PC-3 (cell line): ENCODE results near the gene CYP46A1. TPM values are rescaled to one million over a fixed set of nuclear protein-coding genes. Genes with fewer than 3 reads are reported as not detected.
A peak's percentile ranks its signal among the peaks of the same experiment; 100 is the strongest.

Experiments used
- ATAC-seq: fragments of 200-7000 bp; cut with Tn5 transposase; 2 replicates; pipeline ENCODE4 v1.9.1; 2020; ENCODE audit warnings: mild to moderate bottlenecking, moderate library complexity
- BruUV-seq: library from RNA; stranded (reverse); fragments of 400-500 nt; replicated peaks from 2 replicates; lab custom pipeline; 2021; lab: Mats Ljungman, UMichigan
- CTCF ChIA-PET: fragments of 300-600 bp; sonication (Branson Sonifier 250); formaldehyde crosslinking; loops from one replicate; lab custom pipeline; 2022; ENCODE audit warnings: antibody characterized with exemption; lab: Charles Lee
- POLR2A ChIA-PET: fragments of 300-600 bp; sonication (Branson Sonifier 250); formaldehyde crosslinking; loops from one replicate; lab custom pipeline; 2022; ENCODE audit warnings: antibody characterized with exemption; ENCODE audit not compliant: unreplicated experiment; lab: Charles Lee
- DNase-seq: peaks from one replicate; pipeline ENCODE4 v3.0.0-alpha.2; 2015
- H2AFZ ChIP-seq: fragments of 300-600 bp; sonication (generic); 2 replicates; pipeline ENCODE4 v1.6.0; 2016; ENCODE audit warnings: antibody characterized with exemption, low read length
- H3F3A ChIP-seq: fragments of 300-600 bp; sonication (generic); one replicate; pipeline ENCODE4 v1.6.0; 2017; ENCODE audit warnings: antibody characterized with exemption, low read length, control low read depth, mild to moderate bottlenecking; ENCODE audit not compliant: unreplicated experiment
- H3K27ac ChIP-seq: fragments of 300-600 bp; sonication (generic); 2 replicates; pipeline ENCODE4 v1.5.1; 2016; ENCODE audit warnings: mild to moderate bottlenecking, low read length
- H3K27me3 ChIP-seq: fragments of 300-600 bp; sonication (generic); 2 replicates; pipeline ENCODE4 v1.6.1; 2016; ENCODE audit warnings: low read length, mixed read lengths
- H3K36me3 ChIP-seq: fragments of 300-600 bp; sonication (generic); 2 replicates; pipeline ENCODE4 v1.6.1; 2016; ENCODE audit warnings: low read depth, mixed run types, low read length, mixed read lengths
- H3K4me1 ChIP-seq: fragments of 300-600 bp; sonication (generic); 2 replicates; pipeline ENCODE4 v1.5.1; 2016; ENCODE audit warnings: low read length; ENCODE audit not compliant: insufficient read depth
- H3K4me2 ChIP-seq: fragments of 300-600 bp; sonication (generic); 2 replicates; pipeline ENCODE4 v1.6.0; 2016; ENCODE audit warnings: low read length
- H3K4me3 ChIP-seq: fragments of 300-600 bp; sonication (generic); 2 replicates; pipeline ENCODE4 v1.5.1; 2016; ENCODE audit warnings: mild to moderate bottlenecking, low read length, mixed read lengths
- H3K79me2 ChIP-seq: fragments of 300-600 bp; sonication (generic); 2 replicates; pipeline ENCODE4 v1.6.1; 2017; ENCODE audit warnings: low read length, mixed read lengths
- H3K9ac ChIP-seq: fragments of 300-600 bp; sonication (generic); 2 replicates; pipeline ENCODE4 v1.6.0; 2016; ENCODE audit warnings: mild to moderate bottlenecking, low read length
- H3K9me2 ChIP-seq: fragments of 300-600 bp; sonication (generic); replicated peaks from 2 replicates; pipeline ENCODE4 v1.6.1; 2016; ENCODE audit warnings: mixed run types, low read length, mixed read lengths
- H3K9me3 ChIP-seq: fragments of 300-600 bp; sonication (generic); 2 replicates; pipeline ENCODE4 v1.6.1; 2016; ENCODE audit warnings: low read length, mixed read lengths
- H4K20me1 ChIP-seq: fragments of 300-600 bp; sonication (generic); 2 replicates; pipeline ENCODE4 v1.6.1; 2016; ENCODE audit warnings: low read length, mixed read lengths
- EZH2 ChIP-seq: fragments of 300-600 bp; sonication (generic); IDR thresholded peaks from one replicate; pipeline ENCODE4 v1.6.1; 2017; ENCODE audit warnings: antibody characterized with exemption, mild to moderate bottlenecking, low read length; ENCODE audit not compliant: unreplicated experiment
- EZH2phosphoT487 ChIP-seq: fragments of 300-600 bp; sonication (generic); IDR thresholded peaks from 2 replicates; pipeline ENCODE4 v1.6.1; 2018; ENCODE audit warnings: mild to moderate bottlenecking, antibody characterized with exemption, low read length, borderline replicate concordance
- intact Hi-C: fragments of 100-400 bp; cut with micrococcal nuclease; formaldehyde crosslinking; loops from 2 replicates; pipeline ENCODE4 v1.9.0; 2023
- total RNA-seq: library from RNA; depleted of rRNA; stranded (reverse); fragments of >200 nt; gene quantifications from 2 replicates; pipeline ENCODE4 v1.2.3, GENCODE V29; 2014
- TF ChIP-seq, protein P1 (sequence below): fragments of 300-600 bp; sonication (generic); conservative IDR thresholded peaks from 2 replicates; pipeline ENCODE4 v1.5.1; 2017; ENCODE audit warnings: antibody characterized with exemption, low read depth, mild to moderate bottlenecking, low read length

Gene CYP46A1
- total RNA-seq, 1 experiment from 2014 or later = 1.2 TPM

DNA sequence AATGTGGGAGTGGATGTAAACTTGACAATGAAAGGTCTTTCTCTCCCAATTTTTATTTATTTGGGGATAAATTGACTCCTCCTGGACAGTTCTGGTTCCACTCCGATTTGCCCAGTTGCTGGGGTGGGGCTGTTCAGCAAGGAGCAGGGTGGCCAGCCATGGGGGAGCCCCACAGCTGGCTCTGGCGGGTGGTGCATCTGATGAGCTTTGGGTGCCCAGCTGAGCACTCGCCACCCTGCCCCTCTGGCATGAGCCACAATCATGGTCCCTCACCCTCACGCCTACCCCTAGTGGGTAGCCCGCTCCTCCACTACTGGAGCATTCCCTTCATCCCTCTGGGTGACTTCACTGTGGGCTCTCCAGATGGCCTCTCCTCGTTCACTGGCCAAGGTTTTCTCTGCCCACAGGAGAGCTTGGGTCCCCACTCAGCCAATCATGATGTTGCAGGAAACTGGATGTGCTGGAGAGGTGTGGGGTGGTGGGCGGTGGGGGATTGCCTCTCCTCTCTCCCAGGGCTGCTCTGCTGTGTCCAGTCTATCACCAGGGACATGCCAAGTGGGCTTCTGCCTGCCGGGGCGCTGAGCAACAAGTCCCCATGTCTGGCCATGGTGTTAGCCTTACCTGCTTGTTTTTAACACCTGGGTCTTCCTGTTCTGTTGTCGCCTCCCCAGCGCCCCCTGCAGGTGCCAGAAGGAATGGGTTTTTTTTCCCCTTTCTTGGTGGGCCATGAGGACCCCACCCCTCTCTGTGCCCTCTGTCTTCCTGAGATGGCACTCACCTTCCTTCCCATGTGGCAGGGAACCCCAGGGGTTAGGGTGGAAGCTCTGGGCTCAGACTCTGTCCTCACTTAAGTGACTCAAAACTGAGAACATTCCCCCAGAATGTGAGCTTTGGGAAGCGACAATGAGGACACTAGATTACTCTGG lies 3.4 kb downstream of the CYP46A1 start:
- Histone ChIP-seq H3K4me2 (no peak overlapping the region), H3K9me3 (no peaks in the 10 kb centered on the region), H2AFZ (no peak overlapping the region), H3K4me1 (peaks cover 4% of the 10 kb centered on the region; the same call in 1 of the 2 replicates), H3K9me2 (no peaks in the 10 kb centered on the region), H3K27me3 (no peaks in the 10 kb centered on the region), H3K9ac (no peak overlapping the region), H3K4me3 (no peak overlapping the region), H3K36me3 (no peaks in the 10 kb centered on the region), H3K79me2 (no peaks in the 10 kb centered on the region), H3K27ac (no peak overlapping the region), H4K20me1 (no peaks in the 10 kb centered on the region), H3F3A (no peaks in the 10 kb centered on the region)
- TF ChIP-seq EZH2phosphoT487 (no peak), EZH2 (no peak)
- TF ChIP-seq, protein P1, sequence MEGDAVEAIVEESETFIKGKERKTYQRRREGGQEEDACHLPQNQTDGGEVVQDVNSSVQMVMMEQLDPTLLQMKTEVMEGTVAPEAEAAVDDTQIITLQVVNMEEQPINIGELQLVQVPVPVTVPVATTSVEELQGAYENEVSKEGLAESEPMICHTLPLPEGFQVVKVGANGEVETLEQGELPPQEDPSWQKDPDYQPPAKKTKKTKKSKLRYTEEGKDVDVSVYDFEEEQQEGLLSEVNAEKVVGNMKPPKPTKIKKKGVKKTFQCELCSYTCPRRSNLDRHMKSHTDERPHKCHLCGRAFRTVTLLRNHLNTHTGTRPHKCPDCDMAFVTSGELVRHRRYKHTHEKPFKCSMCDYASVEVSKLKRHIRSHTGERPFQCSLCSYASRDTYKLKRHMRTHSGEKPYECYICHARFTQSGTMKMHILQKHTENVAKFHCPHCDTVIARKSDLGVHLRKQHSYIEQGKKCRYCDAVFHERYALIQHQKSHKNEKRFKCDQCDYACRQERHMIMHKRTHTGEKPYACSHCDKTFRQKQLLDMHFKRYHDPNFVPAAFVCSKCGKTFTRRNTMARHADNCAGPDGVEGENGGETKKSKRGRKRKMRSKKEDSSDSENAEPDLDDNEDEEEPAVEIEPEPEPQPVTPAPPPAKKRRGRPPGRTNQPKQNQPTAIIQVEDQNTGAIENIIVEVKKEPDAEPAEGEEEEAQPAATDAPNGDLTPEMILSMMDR = peak; percentile 90
- ChIA-PET POLR2A (no interaction called here), CTCF (no interaction called here)
- ATAC-seq (no peak), DNase-seq (peak; percentile 40)
- intact Hi-C loops = no loop called here
- BruUV-seq = no TSS peak

DNA sequence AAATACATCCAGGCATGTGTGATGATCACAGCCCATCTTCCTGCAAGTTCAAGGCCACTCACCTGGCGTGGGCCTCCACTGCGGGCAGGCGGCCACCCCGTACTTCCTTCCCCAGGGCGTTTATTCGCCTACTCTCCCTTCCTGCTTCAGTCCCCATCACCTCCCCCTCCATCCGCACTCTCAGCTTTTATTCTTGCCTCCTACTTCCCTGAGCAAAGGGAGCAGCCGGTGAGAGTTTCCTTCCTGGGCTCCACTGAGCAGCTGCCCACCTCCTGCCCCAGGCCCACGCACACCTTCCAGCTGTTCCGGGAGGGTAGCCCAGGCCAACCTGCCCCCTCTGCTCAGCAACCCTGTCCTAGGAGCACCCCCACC lies 4.1 kb downstream of the CYP46A1 start:
- Histone ChIP-seq H3K4me1 (peaks cover 4% of the 10 kb centered on the region; the same call in 1 of the 2 replicates), H4K20me1 (no peaks in the 10 kb centered on the region), H3K4me2 (no peak overlapping the region), H3K36me3 (no peaks in the 10 kb centered on the region), H3K9me2 (no peaks in the 10 kb centered on the region), H3K27me3 (no peaks in the 10 kb centered on the region), H3K9ac (no peak overlapping the region), H3K9me3 (no peaks in the 10 kb centered on the region), H3K4me3 (no peak overlapping the region), H3F3A (no peaks in the 10 kb centered on the region), H3K27ac (no peak overlapping the region), H3K79me2 (no peaks in the 10 kb centered on the region), H2AFZ (no peak overlapping the region)
- ChIA-PET CTCF (interaction anchor here (0.6 kb wide), 1 partner anchor 108 kb away, joined by 7 read pairs; no protein-coding TSS in a partner anchor), POLR2A (no interaction called here)
- no peak for TF ChIP-seq EZH2
- TF ChIP-seq EZH2phosphoT487 = no peak
- TF ChIP-seq, protein P1 = no peak
- intact Hi-C loops = no loop called here
- no TSS peak for BruUV-seq
- no peak for DNase-seq
- no peak for ATAC-seq

DNA sequence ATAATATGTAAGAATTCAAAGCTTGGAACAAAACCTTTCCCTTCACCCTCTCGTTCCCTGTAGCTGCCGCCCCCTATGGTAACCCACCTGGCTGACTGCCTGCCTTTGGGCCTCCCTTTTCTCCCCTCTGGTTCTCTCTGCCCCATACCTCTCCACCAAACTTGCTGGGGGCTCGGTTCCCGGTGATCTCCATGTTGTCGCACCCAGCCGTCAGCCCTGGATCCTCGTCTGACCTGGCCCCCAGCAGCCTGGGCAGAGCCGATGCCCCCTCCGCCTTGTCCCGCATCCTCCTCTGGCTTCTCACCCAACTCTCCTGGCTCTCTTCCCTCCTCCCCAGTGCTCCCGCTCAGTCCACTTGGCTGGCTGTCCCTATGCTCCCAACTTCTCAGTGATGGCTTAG lies 4.5 kb downstream of the CYP46A1 start:
- Histone ChIP-seq H3K79me2 (no peaks in the 10 kb centered on the region), H3K27me3 (no peaks in the 10 kb centered on the region), H3K27ac (no peak overlapping the region), H3K4me3 (no peak overlapping the region), H3K9me3 (no peaks in the 10 kb centered on the region), H3K4me2 (no peak overlapping the region), H3K36me3 (no peaks in the 10 kb centered on the region), H2AFZ (no peak overlapping the region), H3K4me1 (peaks cover 4% of the 10 kb centered on the region; the same call in 1 of the 2 replicates), H4K20me1 (no peaks in the 10 kb centered on the region), H3F3A (no peaks in the 10 kb centered on the region), H3K9me2 (no peaks in the 10 kb centered on the region), H3K9ac (no peak overlapping the region)
- BruUV-seq = no TSS peak
- DNase-seq (no peak), ATAC-seq (no peak)
- ChIA-PET POLR2A (no interaction called here), CTCF (interaction anchor here (0.6 kb wide), 1 partner anchor 107 kb away, joined by 7 read pairs; no protein-coding TSS in a partner anchor)
- TF ChIP-seq, protein P1 = no peak
- TF ChIP-seq EZH2phosphoT487 = no peak
- TF ChIP-seq EZH2 = no peak
- intact Hi-C loops = no loop called here
